Lower leg skin (tissue), 3 donors: ENCODE results near the gene TEX9.

ENCODE experiments used
- CTCF ChIP-seq, 3 donors: fragments of 450-650 bp; IDR thresholded peaks; one replicate each; pipeline ENCODE4 v1.5.1; 2016; ENCODE audit warnings: antibody characterized with exemption in 3 of 3, mild to moderate bottlenecking in 3 of 3, moderate library complexity in 2 of 3
- POLR2A ChIP-seq, 2 donors: fragments of 450-650 bp; IDR thresholded peaks; one replicate each; pipeline ENCODE4 v1.6.1; 2016 to 2017; ENCODE audit warnings: antibody characterized with exemption in 2 of 2, mild to moderate bottlenecking in 1 of 2, moderate library complexity in 1 of 2

GRCh38 chr15:56339594-56339993 is 25.6 kb upstream of the TEX9 start:
- TF ChIP-seq CTCF (IDR thresholded peaks at IDR 0.05): no peak
- TF ChIP-seq POLR2A (IDR thresholded peaks at IDR 0.05): no peak
